HG03045 (cell line): ENCODE measurements around the gene SAMHD1.
"Not testable (repeated sequence)": the region's sequence is repeated elsewhere in the genome, so short reads cannot be mapped to it uniquely, and the experiment has no call there.

Source experiments
- ATAC-seq: cut with Tn5 transposase; IDR thresholded peaks from one replicate; pipeline ENCODE4 v1.9.1; 2021; ENCODE audit warnings: mild to moderate bottlenecking, moderate library complexity; ENCODE audit not compliant: unreplicated experiment

Gene SAMHD1

GRCh38 chr20:36951198-36951978, at the start of gene SAMHD1:
TSS of gene SAMHD1 (minus strand) at chr20:36951708. CDS start at chr20:36951643, 65 bp downstream.
- peak; percentile 89 for ATAC-seq

GRCh38 chr20:37000171-37000570, 48.7 kb upstream of the SAMHD1 start:
- ATAC-seq: not testable (repeated sequence)

DNA sequence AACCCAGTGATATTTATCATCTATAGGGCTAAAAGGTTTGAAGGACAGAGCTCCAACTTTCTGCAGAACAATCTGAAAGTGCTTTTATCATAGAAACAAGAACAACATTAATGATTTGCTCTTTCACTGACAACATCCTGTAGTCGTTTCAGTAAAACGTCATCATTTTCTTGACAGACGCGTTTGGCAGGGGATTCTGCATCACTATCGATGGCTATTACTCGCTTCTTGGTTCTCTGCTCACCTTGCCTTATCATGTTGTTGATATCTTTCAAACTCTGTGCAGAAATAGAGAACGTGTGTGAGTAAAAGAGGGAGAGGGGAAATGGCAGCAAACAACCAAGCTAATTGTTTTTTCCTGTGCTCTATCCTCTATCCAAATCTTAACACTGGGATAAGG, 47.1 kb upstream of the SAMHD1 start:
- no peak for ATAC-seq

DNA sequence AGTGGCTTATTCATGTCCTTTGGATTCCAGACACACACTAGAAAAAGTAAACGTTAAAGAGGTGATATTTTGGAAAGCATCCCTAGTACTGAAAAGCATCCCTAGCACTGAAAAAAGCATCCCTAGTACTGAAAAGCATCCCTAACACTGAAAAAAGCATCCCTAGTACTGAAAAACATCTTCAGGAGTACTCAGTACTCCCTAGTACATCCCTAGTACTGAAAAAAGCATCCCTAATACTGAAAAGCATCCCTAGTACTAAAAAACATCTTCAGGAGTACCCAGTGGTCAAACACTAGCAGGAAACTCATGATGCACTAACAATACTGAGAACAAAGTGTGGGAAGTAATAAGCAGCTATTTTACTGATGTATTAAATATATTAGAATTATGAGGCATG, 45.6 kb upstream of the SAMHD1 start:
- no peak for ATAC-seq

DNA sequence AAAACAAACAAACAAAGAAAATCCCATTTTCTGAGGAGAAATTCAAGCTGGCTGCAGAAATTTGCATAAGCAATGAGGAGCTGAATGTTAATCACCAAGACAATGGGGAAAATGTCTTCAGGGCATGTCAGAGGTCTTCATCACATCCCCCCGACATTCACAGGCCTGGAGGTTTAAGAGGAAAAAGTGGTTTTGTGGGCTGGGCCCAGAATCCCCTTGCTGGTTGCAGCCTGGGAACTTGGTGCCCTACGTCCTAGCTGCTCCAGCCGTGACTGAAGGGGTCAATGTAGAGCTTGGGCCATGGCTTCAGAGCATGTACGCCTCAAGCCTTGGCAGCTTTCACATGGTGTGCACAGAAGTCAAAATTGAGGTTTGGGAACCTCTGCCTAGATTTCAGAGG, 42.7 kb upstream of the SAMHD1 start:
- ATAC-seq: not testable (repeated sequence)

GRCh38 chr20:36992802-36993334, 41.4 kb upstream of the SAMHD1 start:
- no peak for ATAC-seq

DNA sequence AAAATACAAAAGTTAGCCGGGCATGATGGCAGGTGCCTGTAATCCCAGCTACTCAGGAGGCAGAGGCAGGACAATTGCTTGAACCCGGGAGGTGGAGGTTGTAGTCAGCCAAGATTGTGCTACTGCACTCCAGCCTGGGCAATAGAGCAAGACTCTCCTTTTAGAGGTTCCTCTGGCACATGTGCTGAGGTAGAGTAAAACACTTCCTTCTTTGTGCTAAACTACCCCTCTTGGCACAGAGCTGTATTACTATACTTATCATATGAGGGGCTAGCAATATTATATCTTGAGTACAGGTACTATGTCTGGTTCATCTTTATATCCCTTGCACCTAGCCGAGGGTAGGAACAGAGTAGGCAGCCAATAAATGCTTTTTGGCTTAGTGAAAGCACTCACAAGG, 40.2 kb upstream of the SAMHD1 start:
- no peak for ATAC-seq

- no peak for ATAC-seq
These were observed 38.3 kb upstream of the SAMHD1 start for GRCh38 chr20:36989797-36990196.

DNA sequence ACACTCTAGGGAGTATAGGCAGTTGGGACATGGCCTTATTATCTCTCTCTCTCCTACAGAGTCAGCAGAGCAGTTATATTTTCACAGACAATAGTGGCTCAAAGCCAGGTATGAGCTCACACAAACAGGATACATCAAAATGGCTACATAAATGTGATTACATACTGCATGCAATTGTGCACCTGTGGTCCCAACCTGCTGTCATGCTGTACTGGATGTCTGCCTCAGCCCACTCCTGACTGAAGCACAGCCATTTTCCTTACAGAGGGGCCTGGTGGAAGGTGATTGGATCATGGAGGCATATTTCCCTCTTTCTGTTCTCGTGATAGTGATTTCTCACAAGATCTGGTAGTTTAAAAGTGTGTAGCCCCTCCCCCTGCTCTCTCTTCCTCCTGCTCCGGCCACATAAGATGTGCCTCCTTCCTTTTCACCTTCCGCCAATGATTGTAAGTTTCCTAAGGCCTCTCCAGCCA, 37.0 kb upstream of the SAMHD1 start:
- no peak for ATAC-seq

DNA sequence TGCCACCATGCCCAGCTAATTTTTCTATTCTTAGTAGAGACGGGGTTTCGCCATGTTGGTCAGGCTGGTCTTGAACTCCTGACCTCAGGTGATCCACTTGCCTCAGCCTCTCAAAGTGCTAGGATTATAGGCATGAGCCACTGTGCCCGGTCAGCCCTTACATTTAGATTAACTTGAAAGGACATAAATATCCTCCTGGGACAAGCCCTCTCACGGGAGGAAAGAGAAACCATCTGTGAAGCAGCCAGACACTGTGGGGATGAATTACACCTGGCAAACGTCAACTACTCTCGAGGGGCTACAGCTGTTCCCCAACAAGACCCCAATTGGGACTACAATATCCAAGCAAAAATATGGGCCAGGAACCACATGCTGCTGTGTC, 32.7 kb upstream of the SAMHD1 start:
- no peak for ATAC-seq

DNA sequence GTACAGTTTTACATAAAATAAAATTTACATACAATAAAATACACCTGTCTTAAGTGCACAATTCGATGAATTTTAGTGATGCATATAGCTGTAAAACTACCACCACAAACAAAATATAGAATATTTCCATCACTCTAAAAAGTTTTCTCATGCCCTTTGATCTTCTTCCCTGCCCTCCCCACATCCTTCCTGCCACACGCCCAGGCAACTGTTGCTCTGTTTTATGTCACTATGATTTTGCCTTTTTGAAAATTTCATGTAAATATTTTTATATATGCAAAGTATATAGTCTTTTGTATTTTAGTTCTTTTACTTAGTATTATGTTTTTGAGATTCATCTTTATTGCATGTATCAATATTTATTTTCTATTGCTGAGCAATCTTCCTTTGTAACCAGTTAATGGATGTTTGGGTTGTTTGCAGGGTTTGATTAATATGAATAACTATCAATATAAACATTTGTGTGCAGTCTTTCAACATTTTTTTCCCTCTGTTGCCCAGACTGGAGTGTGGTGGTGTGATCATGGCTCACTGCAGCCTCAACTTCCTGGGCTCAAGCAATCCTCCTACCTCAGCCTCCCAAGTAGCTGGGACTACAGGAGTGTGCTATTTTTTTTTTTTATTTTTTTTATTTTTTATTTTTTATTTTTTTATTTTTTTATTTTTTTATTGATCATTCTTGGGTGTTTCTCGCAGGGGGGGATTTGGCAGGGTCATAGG, 23.8 kb upstream of the SAMHD1 start:
- ATAC-seq: no peak

GRCh38 chr20:36974660-36975059, 23.2 kb upstream of the SAMHD1 start:
- no peak for ATAC-seq

DNA sequence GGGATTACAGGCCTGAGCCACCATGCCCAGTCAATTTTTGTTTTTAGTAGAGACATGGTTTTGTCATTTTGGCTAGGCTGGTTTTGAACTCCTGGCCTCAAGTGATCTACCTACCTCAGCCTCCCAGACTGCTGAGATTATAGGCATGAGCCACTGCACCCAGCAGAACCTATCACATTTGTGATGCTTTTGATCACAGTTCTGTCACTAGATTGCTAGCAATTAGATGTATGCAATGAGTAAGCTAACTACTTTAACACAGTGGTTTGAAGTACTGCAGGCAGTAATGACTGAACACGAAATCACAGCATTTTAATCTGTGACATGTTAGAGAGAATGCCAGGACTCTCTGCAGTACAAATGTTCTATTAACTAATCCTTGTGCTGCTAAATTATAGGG, 19.6 kb upstream of the SAMHD1 start:
- no peak for ATAC-seq

- ATAC-seq: no peak
These were observed 18.1 kb upstream of the SAMHD1 start for GRCh38 chr20:36969478-36970186.

DNA sequence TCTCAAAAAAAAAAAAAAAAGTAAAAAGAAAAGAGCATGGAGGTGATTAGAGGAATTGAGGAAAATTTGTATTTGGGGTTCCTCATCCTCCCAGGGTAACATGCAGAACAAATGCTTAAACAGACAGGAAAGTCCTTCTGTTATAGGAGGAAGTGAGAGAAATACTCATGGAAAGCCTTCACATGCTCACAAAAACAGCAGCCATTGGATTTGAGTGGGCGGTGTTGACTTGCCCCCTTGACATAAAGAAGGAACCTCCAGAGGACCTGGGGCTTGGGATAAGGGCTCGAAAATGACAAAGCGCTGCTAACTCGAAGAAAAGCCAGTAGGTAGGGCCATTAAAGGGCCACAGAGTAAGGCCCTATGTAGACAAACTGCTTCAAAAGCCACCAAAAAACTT, 17.5 kb upstream of the SAMHD1 start:
- no peak for ATAC-seq

GRCh38 chr20:36967636-36968035, 16.1 kb upstream of the SAMHD1 start:
- ATAC-seq: no peak

DNA sequence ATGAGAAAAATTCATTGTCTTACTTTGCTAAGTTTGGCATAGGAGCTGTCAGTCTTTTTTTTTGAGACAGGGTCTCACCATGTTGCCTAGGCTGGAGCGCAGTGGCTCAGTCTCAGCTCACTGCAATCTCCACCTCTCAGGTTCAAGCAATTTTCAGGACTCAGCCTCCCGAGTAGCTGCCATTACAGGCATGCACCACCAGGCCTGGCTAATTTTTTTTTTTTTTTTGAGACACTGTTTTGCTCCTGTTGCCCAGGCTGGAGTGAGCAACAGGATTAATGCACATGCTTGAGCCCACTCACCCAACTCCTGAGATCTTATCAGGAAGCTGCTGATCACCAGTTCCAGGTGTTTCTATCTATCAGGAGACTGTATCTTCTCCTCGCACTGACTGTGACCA, 15.5 kb upstream of the SAMHD1 start:
- not testable (repeated sequence) for ATAC-seq

DNA sequence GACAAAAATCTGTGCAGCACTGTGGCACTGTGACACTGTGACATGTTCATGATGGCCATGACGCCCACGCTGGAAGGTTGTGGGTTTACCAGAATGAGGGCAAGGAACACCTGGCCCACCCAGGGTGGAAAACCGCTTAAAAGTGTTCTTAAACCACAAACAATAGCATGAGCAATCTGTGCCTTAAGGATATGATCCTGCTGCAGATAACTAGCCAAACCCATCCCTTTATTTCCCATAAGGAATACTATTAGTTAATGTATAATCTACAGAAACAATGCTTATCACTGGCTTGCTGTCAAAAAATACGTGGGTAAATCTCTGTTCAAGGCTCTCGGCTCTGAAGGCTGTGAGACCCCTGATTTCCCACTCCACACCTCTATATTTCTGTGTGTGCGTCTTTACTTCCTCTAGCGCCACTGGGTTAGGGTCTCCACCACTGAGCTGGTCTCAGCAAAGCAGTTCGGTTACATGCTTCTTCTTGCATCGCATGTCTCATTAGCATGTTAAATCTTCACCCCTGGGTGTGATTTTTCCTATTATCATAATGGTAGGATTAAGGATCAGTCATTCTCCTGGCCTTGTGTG, 10.9 kb upstream of the SAMHD1 start:
- not testable (repeated sequence) for ATAC-seq

- no peak for ATAC-seq
These were observed 7.7 kb upstream of the SAMHD1 start for GRCh38 chr20:36959242-36959641.

DNA sequence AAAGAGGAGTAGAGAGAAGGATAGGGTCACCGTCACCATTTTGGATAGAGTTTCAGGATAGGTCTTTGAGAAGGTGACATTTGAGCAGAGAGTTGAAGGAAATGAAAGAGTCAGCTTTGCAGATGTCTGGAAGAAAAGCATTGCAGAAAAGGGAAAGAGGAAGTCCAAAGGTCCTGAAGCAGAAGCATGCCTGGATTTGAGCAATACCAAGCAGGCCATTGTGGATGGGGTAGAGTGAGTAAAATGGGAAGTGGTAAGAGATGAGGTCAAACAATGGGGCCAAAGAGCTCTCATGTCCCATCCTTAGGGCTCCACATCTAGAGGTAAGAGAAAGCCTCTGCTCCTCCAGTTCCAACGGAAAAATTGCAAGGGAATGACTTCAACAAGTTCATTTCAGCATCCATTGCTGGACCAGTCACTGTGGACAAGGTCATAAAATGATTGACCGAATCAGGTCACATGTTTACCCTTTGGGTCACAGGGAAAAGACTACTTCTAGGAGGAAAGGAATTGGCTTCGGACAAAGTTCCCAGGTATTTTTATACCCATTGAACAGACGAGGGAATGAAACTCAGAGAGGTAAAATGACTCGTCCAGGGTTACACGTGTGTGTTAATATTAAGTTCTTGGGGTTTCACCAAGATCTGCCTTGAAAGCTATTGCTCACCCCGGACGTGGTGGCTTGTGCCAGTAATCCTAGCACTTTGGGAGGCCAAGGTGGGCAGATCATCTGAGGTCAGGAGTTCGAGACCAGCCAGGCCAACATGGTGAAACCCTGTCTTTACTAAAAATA, 6.6 kb upstream of the SAMHD1 start:
- ATAC-seq: no peak
